ENCODE results near the gene C8A.

Gene C8A

DNA sequence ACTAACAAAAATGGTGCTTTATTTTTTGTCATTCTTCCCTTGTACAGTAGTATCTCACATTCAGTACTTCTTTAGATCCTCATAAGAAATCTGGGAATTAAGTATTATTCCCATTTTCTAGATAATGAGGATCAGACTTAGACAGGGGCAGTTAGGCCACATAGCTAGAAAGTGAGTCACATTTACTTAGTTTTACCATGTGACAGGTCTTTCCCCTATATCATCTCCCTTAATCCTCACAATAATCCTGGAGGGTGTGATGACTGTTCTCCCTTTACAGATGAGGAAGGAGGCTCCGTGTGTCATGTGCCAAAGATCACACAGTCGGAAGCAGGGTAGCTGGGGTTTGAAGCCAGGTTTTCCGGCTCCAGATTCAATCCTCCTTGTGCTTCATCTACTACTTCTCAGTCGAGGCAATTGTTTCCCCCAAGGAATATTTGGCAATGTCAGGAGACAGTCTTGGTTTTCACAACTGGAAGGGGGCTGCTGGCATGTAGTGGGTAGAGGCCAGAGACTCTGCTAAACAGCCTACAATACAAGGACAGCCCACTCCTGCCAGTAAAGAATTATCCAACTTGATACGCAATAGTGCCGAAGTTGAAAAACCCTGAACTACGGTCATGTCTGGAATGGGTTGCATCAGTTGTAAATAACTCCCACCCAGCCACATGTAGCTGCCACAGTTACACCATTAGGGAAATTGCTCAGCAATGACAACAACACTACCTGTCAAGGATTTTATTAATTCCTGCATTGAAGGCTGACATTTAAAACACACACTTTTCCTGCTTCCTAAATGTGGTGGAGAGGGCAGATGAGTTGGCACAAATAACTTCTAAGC, 56.7 kb downstream of the C8A start:
- in situ Hi-C loops (cut with HindIII; ENCODE audit: low sequenced_read_pairs) = no loop called here
- TF ChIP-seq, protein P1, sequence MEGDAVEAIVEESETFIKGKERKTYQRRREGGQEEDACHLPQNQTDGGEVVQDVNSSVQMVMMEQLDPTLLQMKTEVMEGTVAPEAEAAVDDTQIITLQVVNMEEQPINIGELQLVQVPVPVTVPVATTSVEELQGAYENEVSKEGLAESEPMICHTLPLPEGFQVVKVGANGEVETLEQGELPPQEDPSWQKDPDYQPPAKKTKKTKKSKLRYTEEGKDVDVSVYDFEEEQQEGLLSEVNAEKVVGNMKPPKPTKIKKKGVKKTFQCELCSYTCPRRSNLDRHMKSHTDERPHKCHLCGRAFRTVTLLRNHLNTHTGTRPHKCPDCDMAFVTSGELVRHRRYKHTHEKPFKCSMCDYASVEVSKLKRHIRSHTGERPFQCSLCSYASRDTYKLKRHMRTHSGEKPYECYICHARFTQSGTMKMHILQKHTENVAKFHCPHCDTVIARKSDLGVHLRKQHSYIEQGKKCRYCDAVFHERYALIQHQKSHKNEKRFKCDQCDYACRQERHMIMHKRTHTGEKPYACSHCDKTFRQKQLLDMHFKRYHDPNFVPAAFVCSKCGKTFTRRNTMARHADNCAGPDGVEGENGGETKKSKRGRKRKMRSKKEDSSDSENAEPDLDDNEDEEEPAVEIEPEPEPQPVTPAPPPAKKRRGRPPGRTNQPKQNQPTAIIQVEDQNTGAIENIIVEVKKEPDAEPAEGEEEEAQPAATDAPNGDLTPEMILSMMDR (IDR thresholded peaks at IDR 0.05; ENCODE audit: low read depth, low read length, missing control alignments) = no peak
- no peak overlapping the region for H3K4me3 ChIP-seq (ENCODE audit: low read depth, low read length)
- DNase-seq (ENCODE audit: low read depth) = no peak

DNA sequence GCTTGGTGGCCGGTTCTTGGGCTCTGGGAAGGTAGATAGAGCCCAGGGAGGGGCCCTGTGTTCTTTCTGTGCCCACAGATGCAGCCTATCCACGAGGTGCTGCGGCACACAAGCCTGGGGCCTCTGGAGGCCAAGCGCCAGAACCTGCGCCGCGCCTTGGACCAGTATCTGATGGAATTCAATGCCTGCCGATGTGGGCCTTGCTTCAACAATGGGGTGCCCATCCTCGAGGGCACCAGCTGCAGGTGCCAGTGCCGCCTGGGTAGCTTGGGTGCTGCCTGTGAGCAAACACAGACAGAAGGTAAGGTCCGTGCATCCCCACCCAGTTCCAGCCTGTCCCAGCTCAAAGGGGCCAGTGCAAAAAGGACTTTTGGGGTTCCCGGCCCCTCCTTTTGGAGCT, 57.7 kb downstream of the C8A start:
- DNase-seq (ENCODE audit: low read depth) = no peak
- no peak overlapping the region for H3K4me3 ChIP-seq (ENCODE audit: low read depth, low read length)
- in situ Hi-C loops (cut with HindIII; ENCODE audit: low sequenced_read_pairs) = no loop called here
- TF ChIP-seq, protein P1 (IDR thresholded peaks at IDR 0.05; ENCODE audit: low read depth, low read length, missing control alignments) = no peak

DNA sequence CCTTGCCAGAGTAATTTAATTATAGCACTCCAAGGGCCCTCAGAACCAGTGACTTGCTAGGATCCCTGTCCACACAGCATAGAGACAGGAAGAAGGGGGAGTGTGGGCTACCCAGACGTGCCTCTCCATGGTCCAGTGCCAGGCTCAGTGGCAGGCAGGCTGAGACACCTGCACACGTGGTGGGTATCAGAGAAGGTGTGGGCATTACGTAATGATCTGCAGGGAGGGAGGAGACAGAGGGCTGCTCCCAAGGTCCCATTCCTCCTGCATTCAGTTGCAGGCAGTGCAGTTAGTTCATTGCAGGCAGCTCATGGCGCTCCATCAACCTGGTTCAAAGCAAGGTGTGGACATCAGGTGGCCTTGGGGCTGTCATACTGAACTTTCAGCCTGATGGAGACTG, 61.4 kb downstream of the C8A start:
- no peak for DNase-seq (ENCODE audit: low read depth)
- TF ChIP-seq, protein P1 (IDR thresholded peaks at IDR 0.05; ENCODE audit: low read depth, low read length, missing control alignments) = no peak
- no peak overlapping the region for H3K4me3 ChIP-seq (ENCODE audit: low read depth, low read length)
- in situ Hi-C loops (cut with HindIII; ENCODE audit: low sequenced_read_pairs) = no loop called here

DNA sequence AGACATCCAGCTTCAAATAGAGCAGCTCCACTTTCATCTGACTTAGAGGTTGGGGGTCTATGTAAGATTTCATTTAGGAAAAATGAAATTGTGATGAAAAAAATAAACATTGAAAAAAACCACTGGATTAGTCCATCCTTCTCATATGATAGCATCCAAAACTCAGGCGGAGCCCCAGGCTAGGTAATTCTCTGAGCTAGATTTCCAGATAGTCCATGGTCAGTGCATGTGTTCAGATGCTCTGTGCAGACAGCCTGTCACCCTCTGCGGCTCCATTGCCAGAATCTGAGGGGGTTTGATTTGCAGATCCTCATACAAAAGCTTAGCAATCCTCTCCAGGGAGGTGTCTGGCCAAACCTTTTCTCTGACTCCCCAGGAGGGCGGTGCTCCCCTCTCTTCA, 62.0 kb downstream of the C8A start:
- in situ Hi-C loops (cut with HindIII; ENCODE audit: low sequenced_read_pairs) = no loop called here
- TF ChIP-seq, protein P1 (IDR thresholded peaks at IDR 0.05; ENCODE audit: low read depth, low read length, missing control alignments) = no peak

DNA sequence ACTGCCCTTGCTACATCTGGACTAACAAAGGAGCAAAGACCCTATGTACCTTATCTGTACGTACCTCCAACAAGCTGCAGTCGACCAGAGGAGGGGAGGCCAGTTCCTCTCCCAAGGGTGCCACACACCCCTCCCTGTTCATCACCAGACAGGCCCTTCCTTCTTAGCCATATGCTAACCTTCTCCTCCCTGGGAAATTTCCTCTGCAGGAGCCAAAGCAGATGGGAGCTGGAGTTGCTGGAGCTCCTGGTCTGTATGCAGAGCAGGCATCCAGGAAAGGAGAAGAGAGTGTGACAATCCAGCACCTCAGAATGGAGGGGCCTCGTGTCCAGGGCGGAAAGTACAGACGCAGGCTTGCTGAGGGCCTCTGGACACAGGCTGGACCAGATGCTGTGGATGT, 62.8 kb downstream of the C8A start:
- no peak for DNase-seq (ENCODE audit: low read depth)
- in situ Hi-C loops (cut with HindIII; ENCODE audit: low sequenced_read_pairs) = no loop called here
- no peak overlapping the region for H3K4me3 ChIP-seq (ENCODE audit: low read depth, low read length)
- TF ChIP-seq, protein P1 (IDR thresholded peaks at IDR 0.05; ENCODE audit: low read depth, low read length, missing control alignments) = no peak

More for the DNA sequence above, 62.0 kb downstream of the C8A start:
- DNase-seq (ENCODE audit: low read depth) = no peak
- H3K4me3 ChIP-seq (ENCODE audit: low read depth, low read length) = no peak overlapping the region

DNA sequence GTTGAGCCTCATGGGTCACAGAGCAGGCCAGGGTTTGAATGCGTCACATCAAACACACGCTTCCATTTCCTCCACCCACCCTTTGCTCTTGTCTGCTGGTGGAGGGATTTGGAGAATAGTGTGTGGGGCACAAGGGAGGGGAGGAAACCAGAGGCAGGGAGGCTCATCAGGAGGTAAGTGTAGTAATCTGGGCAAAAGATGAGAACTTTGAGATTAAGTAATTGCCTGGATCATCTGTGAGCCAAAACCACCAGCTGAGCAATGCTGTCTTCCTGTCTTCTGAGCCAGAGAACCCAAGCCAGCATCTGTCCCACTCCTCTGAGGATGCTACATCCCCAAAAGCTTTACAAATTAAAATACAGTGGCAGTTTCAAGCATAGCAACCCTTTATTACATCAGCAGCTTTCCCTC, 66.0 kb downstream of the C8A start:
- TF ChIP-seq, protein P1 (IDR thresholded peaks at IDR 0.05; ENCODE audit: low read depth, low read length, missing control alignments) = no peak
- in situ Hi-C loops (cut with HindIII; ENCODE audit: low sequenced_read_pairs) = no loop called here
- no peak overlapping the region for H3K4me3 ChIP-seq (ENCODE audit: low read depth, low read length)
- no peak for DNase-seq (ENCODE audit: low read depth)
